Psoas muscle (tissue), 8 donors: ENCODE data around the gene WDR36. TPM values are rescaled to one million over a fixed set of nuclear protein-coding genes. Genes with fewer than 3 reads are reported as not detected.

Source experiments
- ATAC-seq, 4 donors: fragments of 200-7000 bp; cut with Tn5 transposase; one replicate each; pipeline ENCODE4 v1.9.1; 2020; ENCODE audit warnings: moderate library complexity in 3 of 4, mild to moderate bottlenecking in 2 of 4
- DNase-seq, 2 donors: peaks; one replicate each; pipeline ENCODE4 v3.0.0-alpha.2; 2020
- H3K27ac ChIP-seq: fragments of 200-600 bp; one replicate; pipeline ENCODE4 v1.8.0; 2022
- H3K27me3 ChIP-seq, 3 donors: fragments of 200-600 bp in 1 of 3; one replicate each; pipeline versions ENCODE4 v1.6.1 to v1.8.0; 2013 to 2022; ENCODE audit warnings: low read length in 2 of 3, mild to moderate bottlenecking in 2 of 3, moderate library complexity in 1 of 3; ENCODE audit not compliant: insufficient read depth in 3 of 3
- H3K36me3 ChIP-seq, 2 donors: fragments of 200-600 bp in 1 of 2; one replicate each; pipeline versions ENCODE4 v1.6.1 to v1.8.0; 2013 to 2022; ENCODE audit warnings: low read depth in 1 of 2, mild to moderate bottlenecking in 1 of 2, moderate library complexity in 1 of 2; ENCODE audit not compliant: insufficient read depth in 1 of 2
- H3K4me1 ChIP-seq: fragments of 200-600 bp; one replicate; pipeline ENCODE4 v1.8.0; 2022
- H3K4me3 ChIP-seq: fragments of 200-600 bp; one replicate; pipeline ENCODE4 v1.8.0; 2022; ENCODE audit warnings: mild to moderate bottlenecking
- H3K9me3 ChIP-seq: fragments of 200-600 bp; one replicate; pipeline ENCODE4 v1.8.0; 2022
- WGBS, 3 donors: extraction: QIAGEN DNeasy Blood & Tissue Kit; methylation state at CpG; one replicate each; pipeline versions ENCODE4 v1.1.6 to v1.1.7; 2013; 5-methylcytosine and 5-hydroxymethylcytosine counted together
- intact Hi-C, 2 donors: fragments of 100-400 bp; cut with DNase I; formaldehyde crosslinking; loops; one replicate each; pipeline versions ENCODE4 v1.11.0 to v1.14.2; 2022
- polyA plus RNA-seq, 3 donors: library from polyadenylated mRNA; stranded (reverse); fragments of 200-250 nt; gene quantifications; one replicate each; pipeline ENCODE4 v1.2.3, GENCODE V29; 2013
- total RNA-seq, 4 donors: library from RNA; stranded (reverse); fragmentation: NEBNext Ultra II Directional in 2 of 4; extraction: Animal tissue kit (Norgen Biotek cat#: 25700) in 2 of 4; gene quantifications; one replicate each; pipeline versions ENCODE4 v1.2.1 to v1.2.4, GENCODE V29; 2021 to 2023
- TF ChIP-seq, protein P1 (sequence below): fragments of 200-600 bp; IDR thresholded peaks from one replicate; pipeline ENCODE4 v1.8.0; 2022; ENCODE audit warnings: antibody characterized with exemption
- donor health status: healthy with polysubstance abuse.
- donor health status: DM: no; HTN: no; CAD: no; lungs with moderate emphysema.
- donor health status: Bipolar disorder and iron deficiency.
- donor health status: healthy.
- donor health status: DM: yes; HTN: yes; CAD: no.
- donor health status: DM: no; HTN: no; CAD: no.
- donor health status: DM: no; HTN: no; CAD: no.
- donor health status: DM: yes; HTN: yes; CAD: no.

Gene WDR36
- total and polyA plus RNA-seq, 7 donors, result 6.2 to 22.0 (median 13.2) TPM

DNA sequence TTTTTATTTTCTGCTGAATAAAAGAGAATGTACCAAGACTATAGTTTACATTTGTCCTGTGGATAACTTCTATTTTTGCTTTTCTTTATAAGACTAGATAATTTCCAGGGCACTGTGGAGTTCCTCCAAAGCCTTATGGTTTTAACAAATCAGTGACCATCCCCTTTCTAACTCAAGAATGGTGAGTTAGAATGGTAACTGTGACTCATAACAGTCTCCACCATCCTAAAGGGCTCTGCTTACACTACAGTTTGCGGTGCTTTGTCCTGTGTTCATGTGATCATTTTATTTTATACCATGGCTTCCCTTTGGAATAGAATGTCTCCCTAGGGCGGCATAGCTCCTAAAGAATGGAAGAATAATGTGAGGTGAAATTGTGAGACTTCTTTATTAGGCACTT lies 30.2 kb downstream of the WDR36 start:
- DNase-seq (no peak), ATAC-seq (no peak)
- WGBS, 3 donors, result 48 to 93% (median 76%) methylated on average over 2 of the region's 2 CpGs
- H3K27me3 ChIP-seq, result no peaks in the 10 kb centered on the region
- peaks cover 4 to 100% of the 10 kb centered on the region in 2 donors for H3K36me3 ChIP-seq
- H3K9me3 ChIP-seq, result no peaks in the 10 kb centered on the region
- no peak overlapping the region for H3K4me3 ChIP-seq
- no peaks in the 10 kb centered on the region for H3K4me1 ChIP-seq
- no peak overlapping the region for H3K27ac ChIP-seq
- intact Hi-C loops, result no loop called here
- TF ChIP-seq, protein P1, sequence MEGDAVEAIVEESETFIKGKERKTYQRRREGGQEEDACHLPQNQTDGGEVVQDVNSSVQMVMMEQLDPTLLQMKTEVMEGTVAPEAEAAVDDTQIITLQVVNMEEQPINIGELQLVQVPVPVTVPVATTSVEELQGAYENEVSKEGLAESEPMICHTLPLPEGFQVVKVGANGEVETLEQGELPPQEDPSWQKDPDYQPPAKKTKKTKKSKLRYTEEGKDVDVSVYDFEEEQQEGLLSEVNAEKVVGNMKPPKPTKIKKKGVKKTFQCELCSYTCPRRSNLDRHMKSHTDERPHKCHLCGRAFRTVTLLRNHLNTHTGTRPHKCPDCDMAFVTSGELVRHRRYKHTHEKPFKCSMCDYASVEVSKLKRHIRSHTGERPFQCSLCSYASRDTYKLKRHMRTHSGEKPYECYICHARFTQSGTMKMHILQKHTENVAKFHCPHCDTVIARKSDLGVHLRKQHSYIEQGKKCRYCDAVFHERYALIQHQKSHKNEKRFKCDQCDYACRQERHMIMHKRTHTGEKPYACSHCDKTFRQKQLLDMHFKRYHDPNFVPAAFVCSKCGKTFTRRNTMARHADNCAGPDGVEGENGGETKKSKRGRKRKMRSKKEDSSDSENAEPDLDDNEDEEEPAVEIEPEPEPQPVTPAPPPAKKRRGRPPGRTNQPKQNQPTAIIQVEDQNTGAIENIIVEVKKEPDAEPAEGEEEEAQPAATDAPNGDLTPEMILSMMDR, result no peak

DNA sequence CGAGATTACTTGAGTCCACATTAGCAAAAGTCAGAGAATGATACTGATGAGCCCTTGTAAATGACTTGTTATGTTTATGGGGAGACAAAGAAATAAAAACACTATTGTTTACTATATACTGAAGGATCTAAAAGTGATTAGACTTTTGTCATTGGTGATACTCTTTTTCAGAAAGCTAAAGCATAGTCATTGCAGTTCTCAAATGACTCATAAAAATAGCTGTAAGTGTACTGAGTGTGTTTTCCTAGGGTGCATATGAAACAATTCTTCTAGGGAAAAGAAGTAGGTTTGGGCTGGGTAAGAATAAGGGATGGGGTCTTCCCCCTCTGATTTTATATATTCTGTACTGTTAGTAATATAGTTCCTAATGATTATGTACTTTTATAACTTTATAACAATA lies 32.6 kb downstream of the WDR36 start:
- H3K27me3 ChIP-seq, result no peaks in the 10 kb centered on the region
- H3K27ac ChIP-seq, result no peak overlapping the region
- no peak for ATAC-seq
- no peak for DNase-seq
- H3K4me3 ChIP-seq, result no peak overlapping the region
- TF ChIP-seq, protein P1, result no peak
- peaks cover 4 to 94% of the 10 kb centered on the region in 2 donors for H3K36me3 ChIP-seq
- H3K9me3 ChIP-seq, result no peaks in the 10 kb centered on the region
- 87 to 96% (median 91%) methylated on average over 1 of the region's 1 CpG for WGBS, 3 donors
- no peaks in the 10 kb centered on the region for H3K4me1 ChIP-seq
- intact Hi-C loops, result no loop called here

- Histone ChIP-seq H3K4me1 (no peaks in the 10 kb centered on the region), H3K27ac (no peak overlapping the region), H3K9me3 (no peaks in the 10 kb centered on the region), H3K27me3 (no peaks in the 10 kb centered on the region), H3K4me3 (no peak overlapping the region), H3K36me3 (peaks cover 0 to 73% of the 10 kb centered on the region in 2 donors)
- no peak for ATAC-seq
- no peak for DNase-seq
- TF ChIP-seq, protein P1, result no peak
- intact Hi-C loops, result no loop called here
- WGBS, 3 donors, result 86 to 94% (median 92%) methylated on average over 3 of the region's 3 CpGs
These were observed 34.7 kb downstream of the WDR36 start for GRCh38 chr5:111126896-111127295.

DNA sequence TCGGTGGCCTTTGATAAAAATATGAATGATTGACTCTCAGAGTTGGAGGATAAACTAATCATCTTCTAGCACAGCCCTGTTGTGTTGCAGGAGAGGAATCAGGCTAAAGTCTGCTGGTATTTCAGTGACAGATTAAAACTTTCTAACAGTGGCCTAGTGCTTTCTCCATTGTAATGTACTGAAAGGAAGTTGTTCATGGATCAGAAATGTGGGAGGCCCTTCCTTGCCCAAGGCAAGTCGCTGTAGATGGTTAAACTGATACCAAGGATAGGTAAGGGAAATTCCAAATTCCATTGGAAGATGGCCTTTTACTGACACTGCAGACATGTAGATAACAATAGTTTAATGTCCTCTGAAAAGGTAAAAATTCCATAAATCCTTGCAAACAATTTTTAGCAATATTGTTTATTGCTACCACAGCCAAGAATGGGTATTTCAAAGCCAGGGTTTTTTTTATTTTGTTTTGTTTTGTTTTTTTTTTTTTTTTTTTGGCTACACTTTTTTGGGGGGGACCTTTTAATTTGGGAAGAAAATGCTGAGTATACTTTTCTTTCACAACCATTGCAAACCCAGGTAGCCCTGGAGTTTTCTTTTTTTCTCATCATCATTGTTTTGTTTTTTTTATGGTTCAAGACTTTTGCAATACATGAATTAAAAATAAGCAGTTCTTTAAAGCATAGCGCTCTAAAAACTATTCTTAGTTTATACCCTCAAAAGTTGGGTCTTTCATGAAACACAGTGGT lies 35.5 kb downstream of the WDR36 start:
- Histone ChIP-seq H3K9me3 (no peaks in the 10 kb centered on the region), H3K4me1 (no peaks in the 10 kb centered on the region), H3K27ac (no peak overlapping the region), H3K36me3 (peaks cover 0 to 65% of the 10 kb centered on the region in 2 donors), H3K27me3 (no peaks in the 10 kb centered on the region), H3K4me3 (no peak overlapping the region)
- no peak for ATAC-seq
- TF ChIP-seq, protein P1, result no peak
- intact Hi-C loops, result no loop called here
- DNase-seq, result no peak
- WGBS, 3 donors, result 87 to 92% (median 89%) methylated on average over 3 of the region's 3 CpGs

- Histone ChIP-seq H3K27me3 (no peaks in the 10 kb centered on the region), H3K4me3 (no peak overlapping the region), H3K27ac (no peak overlapping the region), H3K4me1 (no peaks in the 10 kb centered on the region), H3K9me3 (no peaks in the 10 kb centered on the region), H3K36me3 (peaks cover 0 to 42% of the 10 kb centered on the region in 2 donors)
- 80 to 86% (median 83%) methylated on average over 3 of the region's 3 CpGs for WGBS, 3 donors
- ATAC-seq (no peak), DNase-seq (no peak)
- TF ChIP-seq, protein P1, result no peak
- intact Hi-C loops, result no loop called here
These were observed 37.8 kb downstream of the WDR36 start for GRCh38 chr5:111129938-111130337.
